AG08395 (cell line): ENCODE results near the gene SERPINB4.

ENCODE experiments used
- DNase-seq: peaks from one replicate; pipeline ENCODE4 v3.0.0; 2012; ENCODE audit warnings: mixed read lengths, low spot score

The SERPINB4 gene

GRCh38 chr18:63627819-63628218 lies 16.2 kb downstream of the SERPINB4 start:
- DNase-seq = no peak

- no peak for DNase-seq
These were observed 17.6 kb downstream of the SERPINB4 start for GRCh38 chr18:63626431-63626830.

GRCh38 chr18:63624863-63625262 lies 19.2 kb downstream of the SERPINB4 start:
- DNase-seq = no peak

GRCh38 chr18:63619661-63620060 lies 24.4 kb downstream of the SERPINB4 start:
- no peak for DNase-seq

GRCh38 chr18:63617915-63618234 lies 26.2 kb downstream of the SERPINB4 start:
- DNase-seq = no peak

GRCh38 chr18:63617049-63617914 lies 26.8 kb downstream of the SERPINB4 start:
- DNase-seq = no peak

- no peak for DNase-seq
These were observed 30.6 kb downstream of the SERPINB4 start for GRCh38 chr18:63613420-63613819.

GRCh38 chr18:63606526-63606925 lies 37.5 kb downstream of the SERPINB4 start:
- DNase-seq = peak; percentile 29

- DNase-seq = peak; percentile 15
These were observed 39.1 kb downstream of the SERPINB4 start for GRCh38 chr18:63604791-63605567.

- DNase-seq = peak; percentile 33
These were observed 40.3 kb downstream of the SERPINB4 start for GRCh38 chr18:63603772-63604171.

- no peak for DNase-seq
These were observed 40.7 kb downstream of the SERPINB4 start for GRCh38 chr18:63603355-63603754.

- no peak for DNase-seq
These were observed 47.1 kb downstream of the SERPINB4 start for GRCh38 chr18:63596964-63597363.

GRCh38 chr18:63592471-63592870 lies 51.6 kb downstream of the SERPINB4 start:
- no peak for DNase-seq

- DNase-seq = no peak
These were observed 52.3 kb downstream of the SERPINB4 start for GRCh38 chr18:63591725-63592124.

- DNase-seq = no peak
These were observed 52.9 kb downstream of the SERPINB4 start for GRCh38 chr18:63590966-63591695.

GRCh38 chr18:63590373-63590772 lies 53.7 kb downstream of the SERPINB4 start:
- no peak for DNase-seq

GRCh38 chr18:63588909-63589308 lies 55.1 kb downstream of the SERPINB4 start:
- no peak for DNase-seq
